ENCODE results near the gene LATS2. TPM values are rescaled to one million over a fixed set of nuclear protein-coding genes. Genes with fewer than 3 reads are reported as not detected.
"Not testable (repeated sequence)": the region's sequence is repeated elsewhere in the genome, so short reads cannot be mapped to it uniquely, and the experiment has no call there.

Gene LATS2
- total RNA-seq, 6 experiments from 2014 or later, result 6.8 to 12.8 (median 8.7) TPM

GRCh38 chr13:20972731-20973130 is 88.7 kb downstream of the LATS2 start:
- TF ChIP-seq POLR2A (IDR thresholded peaks at IDR 0.05), result no peak
- no peak for TF ChIP-seq CTCF (IDR thresholded peaks at IDR 0.05)
- no peak for ATAC-seq

GRCh38 chr13:20969182-20969581 is 92.2 kb downstream of the LATS2 start:
- Histone ChIP-seq H3K9me3 (no peaks in the 10 kb centered on the region), H3K27ac (no peak overlapping the region), H3K4me1 (no peaks in the 10 kb centered on the region), H3K36me3 (peaks cover 0 to 12% (median 1%) of the 10 kb centered on the region in 4 donors), H3K4me3 (no peak overlapping the region), H3K27me3 (no peaks in the 10 kb centered on the region)
- intact Hi-C loops (cut with DNase I), result no loop called here
- no peak for DNase-seq
- no peak for TF ChIP-seq CTCF (IDR thresholded peaks at IDR 0.05)
- TF ChIP-seq POLR2A (IDR thresholded peaks at IDR 0.05), result no peak
- peak in 1 of 4 donors; percentile 32 for ATAC-seq
- WGBS (ENCODE audit: insufficient coverage, low coverage, low lambda C conversion rate, missing lambda C conversion rate), result 74% methylated on average over 1 of the region's 1 CpG

More at GRCh38 chr13:20972731-20973130, 88.7 kb downstream of the LATS2 start:
- H3K27ac ChIP-seq, result no peak overlapping the region
- H3K9me3 ChIP-seq, result no peaks in the 10 kb centered on the region
- no peak for DNase-seq
- H3K36me3 ChIP-seq, result peaks cover 0 to 24% (median 7%) of the 10 kb centered on the region in 4 donors
- intact Hi-C loops (cut with DNase I), result no loop called here
- WGBS (ENCODE audit: insufficient coverage, low coverage, low lambda C conversion rate, missing lambda C conversion rate), result 97% methylated on average over 2 of the region's 2 CpGs
- H3K4me3 ChIP-seq, result no peak overlapping the region
- H3K27me3 ChIP-seq, result no peaks in the 10 kb centered on the region
- no peaks in the 10 kb centered on the region for H3K4me1 ChIP-seq

GRCh38 chr13:20968745-20969144 is 92.6 kb downstream of the LATS2 start:
- 51% methylated on average over 2 of the region's 2 CpGs for WGBS (ENCODE audit: insufficient coverage, low coverage, low lambda C conversion rate, missing lambda C conversion rate)
- no peak for ATAC-seq
- no peaks in the 10 kb centered on the region for H3K9me3 ChIP-seq
- H3K27ac ChIP-seq, result no peak overlapping the region
- H3K36me3 ChIP-seq, result peaks cover 0 to 9% (median 1%) of the 10 kb centered on the region in 4 donors
- DNase-seq, result no peak
- H3K4me3 ChIP-seq, result no peak overlapping the region
- intact Hi-C loops (cut with DNase I), result no loop called here
- no peak for TF ChIP-seq POLR2A (IDR thresholded peaks at IDR 0.05)
- no peak for TF ChIP-seq CTCF (IDR thresholded peaks at IDR 0.05)
- H3K4me1 ChIP-seq, result no peaks in the 10 kb centered on the region
- no peaks in the 10 kb centered on the region for H3K27me3 ChIP-seq

GRCh38 chr13:20967340-20967739 is 94.0 kb downstream of the LATS2 start:
- no peak for ATAC-seq
- intact Hi-C loops (cut with DNase I), result no loop called here
- TF ChIP-seq CTCF (IDR thresholded peaks at IDR 0.05), result no peak
- TF ChIP-seq POLR2A (IDR thresholded peaks at IDR 0.05), result no peak
- no peaks in the 10 kb centered on the region for H3K36me3 ChIP-seq
- no peaks in the 10 kb centered on the region for H3K9me3 ChIP-seq
- no peak for DNase-seq
- H3K27ac ChIP-seq, result no peak overlapping the region
- no peaks in the 10 kb centered on the region for H3K27me3 ChIP-seq
- 28% methylated on average over 5 of the region's 5 CpGs for WGBS (ENCODE audit: insufficient coverage, low coverage, low lambda C conversion rate, missing lambda C conversion rate)
- H3K4me3 ChIP-seq, result no peak overlapping the region
- no peaks in the 10 kb centered on the region for H3K4me1 ChIP-seq

DNA sequence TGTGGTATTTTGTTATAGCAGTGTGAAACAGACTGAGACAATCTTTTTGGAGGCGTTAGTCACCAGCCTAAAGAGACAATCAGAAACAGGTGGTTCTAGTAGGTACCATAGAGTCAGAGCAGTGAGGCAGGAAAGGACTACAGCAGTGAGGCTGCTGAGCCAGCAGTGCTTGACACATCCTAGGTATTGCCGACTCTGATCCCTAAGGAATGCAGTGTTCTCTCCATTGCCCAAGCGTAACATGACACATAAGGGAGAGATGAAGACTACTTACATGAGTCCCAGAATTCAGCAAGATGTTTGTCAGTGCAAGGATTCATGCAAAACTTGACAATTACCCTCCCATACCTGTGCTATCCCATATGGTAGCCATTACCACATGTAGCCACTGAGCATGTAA is 96.5 kb downstream of the LATS2 start:
- ATAC-seq, result no peak
- intact Hi-C loops (cut with DNase I), result no loop called here
- Histone ChIP-seq H3K4me1 (peaks cover 0 to 4% (median 0%) of the 10 kb centered on the region in 4 donors), H3K4me3 (no peak overlapping the region), H3K27me3 (no peaks in the 10 kb centered on the region), H3K27ac (no peak overlapping the region), H3K36me3 (no peaks in the 10 kb centered on the region), H3K9me3 (no peaks in the 10 kb centered on the region)
- WGBS (ENCODE audit: insufficient coverage, low coverage, low lambda C conversion rate, missing lambda C conversion rate), result 93% methylated on average over 3 of the region's 3 CpGs
- TF ChIP-seq POLR2A (IDR thresholded peaks at IDR 0.05) (no peak), CTCF (IDR thresholded peaks at IDR 0.05) (no peak)
- no peak for DNase-seq

DNA sequence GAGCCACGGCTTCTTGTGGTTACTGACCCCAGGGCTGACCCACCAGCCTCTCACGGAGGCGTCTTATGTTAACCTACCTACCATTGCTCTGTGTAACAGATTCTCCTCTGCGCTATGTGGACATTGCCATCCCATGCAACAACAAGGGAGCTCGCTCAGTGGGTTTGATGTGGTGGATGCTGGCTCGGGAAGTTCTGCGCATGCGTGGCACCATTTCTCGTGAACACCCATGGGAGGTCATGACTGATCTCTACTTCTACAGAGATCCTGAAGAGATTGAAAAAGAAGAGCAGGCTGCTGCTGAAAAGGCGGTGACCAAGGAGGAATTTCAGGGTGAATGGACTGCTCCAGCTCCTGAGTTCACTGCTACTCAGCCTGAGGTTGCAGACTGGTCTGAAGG is 99.7 kb downstream of the LATS2 start:
- 97% methylated on average over 5 of the region's 10 CpGs for whole genome bisulfite sequencing (ENCODE audit: insufficient coverage, low coverage, low lambda C conversion rate, missing lambda C conversion rate)
- DNase-seq; H3K4me1 ChIP-seq; H3K27ac ChIP-seq; H3K36me3 ChIP-seq; intact Hi-C loops (cut with DNase I); H3K9me3 ChIP-seq; ATAC-seq; H3K4me3 ChIP-seq; H3K27me3 ChIP-seq: not testable (repeated sequence)
